Measurements from ENCODE around the gene HEG1. TPM values are rescaled to one million over a fixed set of nuclear protein-coding genes. Genes with fewer than 3 reads are reported as not detected.
A peak's percentile ranks its signal among the peaks of the same experiment; 100 is the strongest.

The HEG1 gene
- 100 to 1,000 TPM; 202 to 210 TPM for total RNA-seq

- H3K4me3 ChIP-seq = peak within 1 kb of the TSS; percentile 84 to 87
- no peaks in the 10 kb centered on the region for H3K27me3 ChIP-seq
- H3K36me3 ChIP-seq = no peaks in the 10 kb centered on the region
- peak; percentile 97 for DNase-seq (ENCODE audit: low spot score)
- H3K9me3 ChIP-seq = no peaks in the 10 kb centered on the region
- H3K27ac ChIP-seq = peak within 1 kb of the TSS; percentile 93 to 95
- TF ChIP-seq CTCF (IDR thresholded peaks at IDR 0.05) = no peak
- peaks cover 0 to 82% of the 10 kb centered on the region in 2 donors for H3K4me1 ChIP-seq
These were observed at the start of gene HEG1 for GRCh38 chr3:125055913-125056745. HEG1 (minus strand) TSS chr3:125055997; CDS start chr3:125055890, 107 bp downstream.

- no peak overlapping the region for H3K27ac ChIP-seq
- TF ChIP-seq CTCF (IDR thresholded peaks at IDR 0.05) = no peak
- no peak for DNase-seq (ENCODE audit: low spot score)
- H3K4me1 ChIP-seq = peaks cover 0 to 12% of the 10 kb centered on the region in 2 donors
- no peak overlapping the region for H3K4me3 ChIP-seq
- H3K9me3 ChIP-seq = no peaks in the 10 kb centered on the region
- H3K36me3 ChIP-seq = no peaks in the 10 kb centered on the region
- no peaks in the 10 kb centered on the region for H3K27me3 ChIP-seq
These were observed 49.3 kb upstream of the HEG1 start for GRCh38 chr3:125105116-125105515.

GRCh38 chr3:125104639-125105038, 48.8 kb upstream of the HEG1 start:
- TF ChIP-seq CTCF (IDR thresholded peaks at IDR 0.05) = no peak
- H3K4me1 ChIP-seq = peaks cover 0 to 12% of the 10 kb centered on the region in 2 donors

GRCh38 chr3:125103406-125103805, 47.6 kb upstream of the HEG1 start:
- Histone ChIP-seq H3K4me1 (peaks cover 0 to 6% of the 10 kb centered on the region in 2 donors), H3K27me3 (no peaks in the 10 kb centered on the region), H3K4me3 (no peak overlapping the region), H3K36me3 (no peaks in the 10 kb centered on the region), H3K27ac (no peak overlapping the region), H3K9me3 (peaks cover 0 to 10% of the 10 kb centered on the region in 2 donors)
- no peak for TF ChIP-seq CTCF (IDR thresholded peaks at IDR 0.05)
- DNase-seq (ENCODE audit: low spot score) = no peak

More at GRCh38 chr3:125104639-125105038, 48.8 kb upstream of the HEG1 start:
- Histone ChIP-seq H3K36me3 (no peaks in the 10 kb centered on the region), H3K9me3 (peaks cover 0 to 3% of the 10 kb centered on the region in 2 donors), H3K4me3 (no peak overlapping the region), H3K27ac (no peak overlapping the region), H3K27me3 (no peaks in the 10 kb centered on the region)
- no peak for DNase-seq (ENCODE audit: low spot score)

GRCh38 chr3:125102470-125102869, 46.7 kb upstream of the HEG1 start:
- TF ChIP-seq CTCF (IDR thresholded peaks at IDR 0.05) = no peak
- H3K27me3 ChIP-seq = no peaks in the 10 kb centered on the region

More at GRCh38 chr3:125102470-125102869, 46.7 kb upstream of the HEG1 start:
- DNase-seq (ENCODE audit: low spot score) = no peak
- Histone ChIP-seq H3K27ac (no peak overlapping the region), H3K9me3 (peaks cover 0 to 10% of the 10 kb centered on the region in 2 donors), H3K4me3 (no peak overlapping the region), H3K4me1 (no peaks in the 10 kb centered on the region), H3K36me3 (no peaks in the 10 kb centered on the region)

Measured in right atrium auricular region (tissue), 2 donors.